ENCODE results near the gene THAP10.

- no peak for TF ChIP-seq CTCF (IDR thresholded peaks at IDR 0.05)
- no peak for TF ChIP-seq POLR2A (IDR thresholded peaks at IDR 0.05)
Observed at GRCh38 chr15:70873232-70874054, 18.8 kb downstream of the THAP10 start.
